ENCODE results near the gene CLIC4. TPM values are rescaled to one million over a fixed set of nuclear protein-coding genes. Genes with fewer than 3 reads are reported as not detected.

Gene CLIC4
- total RNA-seq, 2 experiments from 2014 or later, result 16.9 to 23.0 TPM

DNA sequence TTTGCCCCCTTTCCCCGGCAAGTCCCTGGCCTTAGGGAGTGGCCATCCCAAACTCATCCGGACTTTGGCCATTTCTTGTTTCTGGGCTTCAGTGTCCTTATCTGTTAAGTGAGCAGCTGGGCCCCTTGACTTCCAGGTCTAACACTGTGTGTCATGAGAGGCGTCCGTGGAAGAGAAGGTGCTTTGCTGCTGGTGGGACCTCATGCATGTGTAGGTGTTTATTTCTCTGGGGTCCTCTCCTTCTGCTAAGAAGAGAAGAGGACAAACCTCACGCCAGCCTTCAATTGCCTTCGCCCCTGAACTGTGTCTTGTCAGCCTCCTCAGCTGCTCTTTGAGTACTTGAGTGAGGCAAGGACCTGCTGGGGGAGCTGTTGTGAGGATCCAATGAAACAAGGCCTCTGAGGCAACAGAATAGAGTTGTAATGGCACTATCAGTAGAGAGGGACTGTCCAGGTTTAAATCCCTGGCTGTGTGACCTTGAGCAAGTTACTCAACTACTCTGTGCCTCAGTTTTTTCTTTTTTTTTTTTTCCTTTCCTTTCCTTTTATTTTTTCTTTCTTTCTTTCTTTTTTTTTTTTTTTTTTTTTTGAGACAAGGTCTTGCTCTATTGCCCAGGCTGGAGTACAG lies 112.4 kb downstream of the CLIC4 start:
- ATAC-seq (no peak), DNase-seq (no peak)
- Mint-ChIP-seq H3K4me3 (no peak overlapping the region), H3K27ac (no peak overlapping the region), H3K9me3 (ENCODE audit: low read depth) (no peaks in the 10 kb centered on the region), H3K36me3 (no peaks in the 10 kb centered on the region), H3K27me3 (peaks cover 39% of the 10 kb centered on the region), H3K4me1 (peaks cover 13% of the 10 kb centered on the region)
- CTCF ChIA-PET, result interaction anchor here (0.7 to 1.6 kb wide), 3 partner anchors 10 to 271 kb away, joined by 3 to 6 read pairs (median 3); no protein-coding TSS in a partner anchor

- no peak overlapping the region for H3K4me3 Mint-ChIP-seq
- no peaks in the 10 kb centered on the region for H3K9me3 Mint-ChIP-seq (ENCODE audit: low read depth)
- ATAC-seq (no peak), DNase-seq (no peak)
- peaks cover 13% of the 10 kb centered on the region for H3K4me1 Mint-ChIP-seq
- peaks cover 34% of the 10 kb centered on the region for H3K27me3 Mint-ChIP-seq
- H3K36me3 Mint-ChIP-seq, result no peaks in the 10 kb centered on the region
- no peak overlapping the region for H3K27ac Mint-ChIP-seq
- CTCF ChIA-PET, result interaction anchor here (0.7 to 1.6 kb wide), 3 partner anchors 10 to 270 kb away, joined by 3 to 6 read pairs (median 3); no protein-coding TSS in a partner anchor
These were observed 113.0 kb downstream of the CLIC4 start for GRCh38 chr1:24858277-24858676.

DNA sequence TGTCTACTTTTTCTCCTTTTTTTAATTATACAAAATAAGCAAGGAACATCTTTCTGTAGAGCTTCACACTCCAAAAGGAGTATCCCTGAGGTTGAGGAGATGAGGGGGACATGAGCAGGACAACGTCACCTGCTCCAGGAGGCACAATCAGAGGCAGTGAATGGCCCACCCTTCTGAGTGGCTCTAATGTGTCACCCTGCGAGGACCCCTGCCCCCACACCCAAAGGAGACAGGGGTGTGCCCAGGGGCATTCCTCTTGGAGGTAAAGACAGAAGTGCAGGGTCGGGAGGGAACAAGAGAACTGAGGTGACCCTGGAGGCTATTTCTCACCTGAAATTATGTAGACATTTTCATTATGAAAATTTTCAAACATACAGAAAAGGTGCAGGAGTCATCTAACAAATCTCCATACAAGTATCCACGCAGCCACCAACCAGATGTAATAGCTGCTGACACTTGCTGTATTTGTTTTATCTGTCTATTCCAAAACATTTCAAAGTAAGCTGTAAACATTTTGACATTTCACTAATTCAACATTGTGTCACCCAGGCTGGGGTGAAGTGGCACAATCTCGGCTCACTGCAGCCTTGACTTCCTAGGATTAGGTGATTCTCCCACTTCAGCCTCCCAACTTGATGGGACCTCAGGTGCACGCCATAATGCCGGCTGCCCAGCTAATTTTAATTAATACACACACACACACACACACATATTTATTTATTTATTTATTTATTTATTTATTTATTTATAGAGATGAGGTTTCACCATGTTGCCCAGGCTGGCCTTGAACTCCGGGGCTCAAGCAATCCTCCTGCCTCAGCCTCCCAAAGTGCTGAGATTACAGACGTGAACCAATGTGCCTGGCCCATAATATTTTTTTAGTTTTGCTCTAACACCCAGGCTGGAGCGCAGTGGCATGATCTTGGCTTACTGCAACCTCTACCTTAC lies 114.1 kb downstream of the CLIC4 start:
- ATAC-seq, result no peak
- Mint-ChIP-seq H3K4me1 (peaks cover 13% of the 10 kb centered on the region), H3K9me3 (ENCODE audit: low read depth) (no peaks in the 10 kb centered on the region), H3K36me3 (no peaks in the 10 kb centered on the region), H3K4me3 (no peak overlapping the region), H3K27me3 (peaks cover 27% of the 10 kb centered on the region), H3K27ac (no peak overlapping the region)
- DNase-seq, result no peak
- CTCF ChIA-PET, result interaction anchor here (0.8 to 2.2 kb wide), 5 partner anchors 16 to 237 kb away, joined by 3 to 4 read pairs (median 3); no protein-coding TSS in a partner anchor

DNA sequence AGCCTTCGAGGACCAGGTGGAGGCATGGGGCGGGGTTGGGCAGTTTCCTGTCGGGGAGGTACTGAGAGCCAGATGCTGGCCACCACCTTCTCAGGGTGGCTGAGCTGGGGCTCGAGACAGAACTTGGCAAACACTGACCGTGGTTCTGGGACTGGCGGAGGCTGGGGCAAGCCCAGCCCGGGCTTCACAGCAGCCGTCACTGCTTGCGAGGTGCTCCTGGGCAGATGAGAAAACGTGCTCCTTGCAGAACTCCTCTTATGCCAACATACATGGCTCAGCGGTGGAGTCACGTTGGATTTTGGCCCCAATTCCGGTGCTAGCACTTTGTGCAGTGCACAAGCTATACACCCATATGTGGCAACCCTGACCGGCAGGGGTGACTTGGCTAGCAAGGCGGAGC lies 115.6 kb downstream of the CLIC4 start:
- Mint-ChIP-seq H3K27me3 (peaks cover 30% of the 10 kb centered on the region), H3K9me3 (ENCODE audit: low read depth) (no peaks in the 10 kb centered on the region), H3K36me3 (no peaks in the 10 kb centered on the region), H3K27ac (no peak overlapping the region), H3K4me3 (no peak overlapping the region), H3K4me1 (peaks cover 8% of the 10 kb centered on the region)
- no peak for ATAC-seq
- DNase-seq, result no peak
- CTCF ChIA-PET, result interaction anchor here (1.1 to 2.2 kb wide), 3 partner anchors 10 to 15 kb away, joined by 3 to 4 read pairs (median 3); no protein-coding TSS in a partner anchor

DNA sequence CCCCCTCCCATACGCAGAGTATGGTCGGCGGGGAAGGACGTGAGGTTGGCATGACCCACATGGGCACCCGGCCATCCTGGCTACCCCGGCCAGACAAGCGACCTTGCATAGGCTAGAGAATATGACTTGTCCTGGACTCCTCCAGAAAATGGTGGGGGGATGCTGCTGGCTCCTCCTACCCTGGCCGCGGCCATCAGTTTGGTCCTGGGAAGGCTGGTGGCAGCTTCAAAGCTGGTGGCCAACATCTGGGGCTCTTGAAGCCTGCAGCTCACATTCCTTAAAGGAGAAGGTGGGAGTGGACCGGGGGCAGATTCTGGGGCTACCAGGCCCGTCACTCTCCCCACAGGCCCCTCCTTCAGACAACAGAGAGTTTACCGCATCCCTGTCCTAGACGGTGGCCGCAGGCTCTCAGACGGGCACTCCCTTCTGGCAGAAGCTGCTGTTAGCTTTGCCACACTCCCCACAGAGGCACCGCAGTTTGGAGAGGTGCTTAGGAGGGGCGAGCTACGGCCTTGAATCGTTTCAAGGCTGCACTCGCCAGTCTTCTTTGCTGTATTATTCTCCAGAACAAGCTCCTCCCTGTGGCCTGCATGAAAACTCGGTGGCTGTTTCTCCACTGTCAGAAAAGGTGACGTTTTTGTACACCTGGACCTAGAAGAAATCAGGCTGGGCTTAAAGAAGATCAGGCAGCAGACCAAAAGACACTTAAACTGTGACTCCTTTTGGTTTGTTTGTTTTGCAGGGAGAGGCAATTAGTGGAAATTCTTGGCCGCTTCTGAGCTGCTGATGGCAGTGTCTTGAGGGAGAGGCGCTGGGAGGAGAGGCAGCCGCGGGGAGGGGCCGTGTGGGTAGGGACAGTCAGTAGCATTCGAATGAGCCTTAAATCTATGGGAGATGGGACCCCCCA lies 116.8 kb downstream of the CLIC4 start:
- Mint-ChIP-seq H3K4me1 (peaks cover 5% of the 10 kb centered on the region), H3K36me3 (no peaks in the 10 kb centered on the region), H3K27me3 (peaks cover 37% of the 10 kb centered on the region), H3K9me3 (ENCODE audit: low read depth) (no peaks in the 10 kb centered on the region), H3K4me3 (no peak overlapping the region), H3K27ac (no peak overlapping the region)
- CTCF ChIA-PET, result interaction anchor here (2.2 kb wide), 1 partner anchor 13 kb away, joined by 4 read pairs; no protein-coding TSS in a partner anchor
- DNase-seq (no peak), ATAC-seq (no peak)

DNA sequence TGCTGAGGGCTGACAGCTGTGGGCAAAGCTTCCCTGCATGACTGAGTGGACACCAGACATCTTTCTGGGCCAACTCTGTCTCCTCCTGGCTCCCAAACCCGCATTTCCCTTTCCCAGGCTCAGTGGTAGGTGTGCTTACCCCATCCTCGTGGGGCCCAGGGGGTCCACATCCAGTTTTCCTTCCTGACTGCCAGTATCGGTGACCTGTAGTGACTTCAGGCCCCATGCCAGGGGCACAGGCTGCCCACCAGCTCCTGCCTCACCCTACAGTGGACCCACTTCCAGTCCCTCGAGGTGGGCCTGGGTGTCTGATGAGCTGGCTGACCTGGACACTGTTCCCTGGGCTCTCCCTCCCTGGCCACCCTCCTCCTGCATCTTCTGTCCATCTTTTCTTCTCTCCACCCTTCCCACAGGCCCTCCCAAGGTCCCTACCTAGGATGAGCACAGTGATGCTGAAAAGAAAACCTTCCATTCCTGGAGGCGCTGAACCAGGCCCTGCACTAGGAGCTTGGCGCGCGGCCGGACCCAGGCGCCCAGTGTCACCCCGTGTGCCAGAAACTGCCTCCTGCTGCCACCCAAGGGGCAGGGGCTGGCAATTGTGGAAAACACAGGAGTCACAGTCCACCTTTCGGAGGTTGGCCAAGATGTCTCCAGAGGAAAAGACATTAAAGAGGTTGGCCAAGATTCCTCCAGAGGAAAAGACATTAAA lies 117.7 kb downstream of the CLIC4 start:
- no peak overlapping the region for H3K4me3 Mint-ChIP-seq
- H3K4me1 Mint-ChIP-seq, result no peaks in the 10 kb centered on the region
- no peak for ATAC-seq
- CTCF ChIA-PET, result no interaction called here
- no peak for DNase-seq
- H3K9me3 Mint-ChIP-seq (ENCODE audit: low read depth), result no peaks in the 10 kb centered on the region
- no peak overlapping the region for H3K27ac Mint-ChIP-seq
- H3K36me3 Mint-ChIP-seq, result no peaks in the 10 kb centered on the region
- H3K27me3 Mint-ChIP-seq, result peaks cover 40% of the 10 kb centered on the region

GRCh38 chr1:24864370-24864777 lies 119.1 kb downstream of the CLIC4 start:
- CTCF ChIA-PET, result no interaction called here
- DNase-seq, result no peak
- Mint-ChIP-seq H3K36me3 (no peaks in the 10 kb centered on the region), H3K9me3 (ENCODE audit: low read depth) (no peaks in the 10 kb centered on the region), H3K27ac (no peak overlapping the region), H3K27me3 (peaks cover 40% of the 10 kb centered on the region), H3K4me1 (no peaks in the 10 kb centered on the region), H3K4me3 (no peak overlapping the region)
- ATAC-seq, result no peak

- CTCF ChIA-PET, result no interaction called here
These were observed 119.9 kb downstream of the CLIC4 start for GRCh38 chr1:24865168-24865567.

GRCh38 chr1:24865587-24865986 lies 120.3 kb downstream of the CLIC4 start:
- Mint-ChIP-seq H3K4me1 (peaks cover 2% of the 10 kb centered on the region), H3K27ac (no peak overlapping the region), H3K4me3 (no peak overlapping the region), H3K9me3 (ENCODE audit: low read depth) (no peaks in the 10 kb centered on the region), H3K36me3 (no peaks in the 10 kb centered on the region), H3K27me3 (peaks cover 45% of the 10 kb centered on the region)
- CTCF ChIA-PET, result no interaction called here
- ATAC-seq (no peak), DNase-seq (peak; percentile 14)

More at GRCh38 chr1:24865168-24865567, 119.9 kb downstream of the CLIC4 start:
- Mint-ChIP-seq H3K27me3 (peaks cover 45% of the 10 kb centered on the region), H3K4me3 (no peak overlapping the region), H3K27ac (no peak overlapping the region), H3K36me3 (no peaks in the 10 kb centered on the region), H3K9me3 (ENCODE audit: low read depth) (no peaks in the 10 kb centered on the region), H3K4me1 (no peaks in the 10 kb centered on the region)
- DNase-seq (no peak), ATAC-seq (no peak)

- CTCF ChIA-PET, result interaction anchor here (1.1 kb wide), 1 partner anchor 283 kb away, joined by 3 read pairs; no protein-coding TSS in a partner anchor
- no peak for ATAC-seq
- peaks cover 7% of the 10 kb centered on the region for H3K4me1 Mint-ChIP-seq
- no peak overlapping the region for H3K27ac Mint-ChIP-seq
- H3K9me3 Mint-ChIP-seq (ENCODE audit: low read depth), result no peaks in the 10 kb centered on the region
- H3K4me3 Mint-ChIP-seq, result no peak overlapping the region
- H3K27me3 Mint-ChIP-seq, result peaks cover 49% of the 10 kb centered on the region
- H3K36me3 Mint-ChIP-seq, result no peaks in the 10 kb centered on the region
- DNase-seq, result peak; percentile 35
These were observed 121.2 kb downstream of the CLIC4 start for GRCh38 chr1:24866211-24867083.

DNA sequence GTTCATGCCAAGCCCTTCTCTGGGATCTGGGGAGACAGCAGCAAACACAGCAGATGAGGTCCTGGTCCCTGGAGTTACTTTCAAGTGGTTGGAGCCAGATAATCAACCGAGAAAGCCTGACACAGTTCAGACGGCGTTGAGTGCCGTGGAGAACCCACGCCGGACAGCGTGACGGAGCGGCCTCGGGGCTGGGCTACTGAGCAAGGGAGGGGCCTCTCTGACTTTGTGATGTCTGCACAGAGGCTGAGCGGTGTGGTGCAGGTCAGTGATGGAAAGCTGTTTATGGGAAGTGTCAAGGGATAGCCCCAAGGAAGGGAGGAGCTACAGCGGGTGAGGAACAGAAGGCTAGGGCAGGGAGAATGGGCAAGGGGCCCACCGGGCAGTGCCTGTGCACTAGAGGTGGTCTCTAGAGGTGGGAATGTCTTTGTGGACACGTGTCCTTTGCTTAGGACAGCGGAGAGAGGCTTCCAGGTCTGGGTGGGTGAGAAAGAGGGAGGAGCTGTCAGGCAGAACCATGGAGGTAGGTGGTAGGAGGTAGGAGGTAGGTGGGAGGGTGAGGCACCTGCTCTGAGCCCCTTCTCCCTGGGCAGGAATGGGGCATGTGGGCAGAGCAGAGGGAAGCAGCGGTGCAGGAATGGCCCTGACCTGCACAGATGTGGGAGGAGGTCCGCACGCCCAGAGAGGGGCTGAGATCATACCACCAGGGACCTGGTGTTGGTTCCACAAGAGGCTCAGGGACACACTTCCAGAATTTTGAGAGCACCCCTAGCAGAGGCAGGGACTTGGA lies 122.0 kb downstream of the CLIC4 start:
- H3K9me3 Mint-ChIP-seq (ENCODE audit: low read depth), result no peaks in the 10 kb centered on the region
- CTCF ChIA-PET, result interaction anchor here (1.0 to 1.4 kb wide), 3 partner anchors 171 to 295 kb away, joined by 3 to 4 read pairs (median 3); no protein-coding TSS in a partner anchor
- H3K4me1 Mint-ChIP-seq, result peaks cover 7% of the 10 kb centered on the region
- no peak for ATAC-seq
- H3K27me3 Mint-ChIP-seq, result peaks cover 52% of the 10 kb centered on the region
- H3K4me3 Mint-ChIP-seq, result no peak overlapping the region
- no peaks in the 10 kb centered on the region for H3K36me3 Mint-ChIP-seq
- DNase-seq, result peak; percentile 38
- H3K27ac Mint-ChIP-seq, result no peak overlapping the region

All from activated CD8-positive, alpha-beta memory T cell treated with anti-CD3 and anti-CD28 coated beads, Interleukin-2, amount 10 ng/mL, durations not matched to agents 7 days and 5 days (primary cell).